ENCODE measurements around the gene KAT14.
"Not testable (repeated sequence)": the region's sequence is repeated elsewhere in the genome, so short reads cannot be mapped to it uniquely, and the experiment has no call there.

KAT14 gene

DNA sequence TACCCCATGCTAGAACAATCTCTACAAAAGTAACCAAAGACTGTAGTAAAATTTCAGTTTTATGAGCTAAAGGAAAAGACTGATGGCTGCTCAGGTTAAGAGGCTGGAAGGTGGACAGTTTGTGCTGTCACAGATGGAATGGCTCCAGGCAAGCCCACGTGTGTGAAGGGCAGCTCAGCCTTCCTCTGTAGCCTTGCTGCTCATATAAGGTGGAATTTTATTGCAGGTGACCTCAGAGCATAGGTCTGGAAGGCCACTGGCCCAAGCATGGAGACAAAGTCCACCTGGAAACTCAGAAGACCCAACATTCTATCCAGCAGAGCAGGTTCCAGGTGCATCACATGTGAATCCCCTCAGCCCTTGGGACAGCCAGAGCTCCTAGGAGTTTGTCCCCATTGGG, 53.6 kb downstream of the KAT14 start:
- TF ChIP-seq, protein P1, sequence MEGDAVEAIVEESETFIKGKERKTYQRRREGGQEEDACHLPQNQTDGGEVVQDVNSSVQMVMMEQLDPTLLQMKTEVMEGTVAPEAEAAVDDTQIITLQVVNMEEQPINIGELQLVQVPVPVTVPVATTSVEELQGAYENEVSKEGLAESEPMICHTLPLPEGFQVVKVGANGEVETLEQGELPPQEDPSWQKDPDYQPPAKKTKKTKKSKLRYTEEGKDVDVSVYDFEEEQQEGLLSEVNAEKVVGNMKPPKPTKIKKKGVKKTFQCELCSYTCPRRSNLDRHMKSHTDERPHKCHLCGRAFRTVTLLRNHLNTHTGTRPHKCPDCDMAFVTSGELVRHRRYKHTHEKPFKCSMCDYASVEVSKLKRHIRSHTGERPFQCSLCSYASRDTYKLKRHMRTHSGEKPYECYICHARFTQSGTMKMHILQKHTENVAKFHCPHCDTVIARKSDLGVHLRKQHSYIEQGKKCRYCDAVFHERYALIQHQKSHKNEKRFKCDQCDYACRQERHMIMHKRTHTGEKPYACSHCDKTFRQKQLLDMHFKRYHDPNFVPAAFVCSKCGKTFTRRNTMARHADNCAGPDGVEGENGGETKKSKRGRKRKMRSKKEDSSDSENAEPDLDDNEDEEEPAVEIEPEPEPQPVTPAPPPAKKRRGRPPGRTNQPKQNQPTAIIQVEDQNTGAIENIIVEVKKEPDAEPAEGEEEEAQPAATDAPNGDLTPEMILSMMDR (IDR thresholded peaks at IDR 0.05; ENCODE audit: control extremely low read depth, extremely low read depth, low read depth, missing control alignments): no peak
- POLR2A ChIA-PET: no interaction called here
- DNase-seq (ENCODE audit: extremely low spot score): no peak
- CTCF ChIA-PET: no interaction called here

DNA sequence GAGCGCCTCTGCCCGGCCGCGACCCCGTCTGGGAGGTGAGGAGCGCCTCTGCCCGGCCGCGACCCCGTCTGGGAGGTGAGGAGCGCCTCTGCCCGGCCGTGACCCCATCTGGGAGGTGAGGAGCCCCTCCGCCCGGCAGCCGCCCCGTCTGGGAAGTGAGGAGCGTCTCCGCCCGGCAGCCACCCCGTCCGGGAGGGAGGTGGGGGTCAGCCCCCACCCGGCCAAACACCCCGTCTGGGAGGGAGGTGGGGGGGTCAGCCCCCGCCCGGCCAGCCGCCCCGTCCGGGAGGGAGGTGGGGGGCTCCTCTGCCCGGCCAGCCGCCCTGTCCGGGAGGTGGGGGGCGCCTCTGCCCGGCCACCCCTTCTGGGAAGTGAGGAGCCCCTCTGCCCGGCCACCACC, 56.8 kb downstream of the KAT14 start:
- CTCF ChIA-PET; DNase-seq (ENCODE audit: extremely low spot score); POLR2A ChIA-PET: not testable (repeated sequence)

DNA sequence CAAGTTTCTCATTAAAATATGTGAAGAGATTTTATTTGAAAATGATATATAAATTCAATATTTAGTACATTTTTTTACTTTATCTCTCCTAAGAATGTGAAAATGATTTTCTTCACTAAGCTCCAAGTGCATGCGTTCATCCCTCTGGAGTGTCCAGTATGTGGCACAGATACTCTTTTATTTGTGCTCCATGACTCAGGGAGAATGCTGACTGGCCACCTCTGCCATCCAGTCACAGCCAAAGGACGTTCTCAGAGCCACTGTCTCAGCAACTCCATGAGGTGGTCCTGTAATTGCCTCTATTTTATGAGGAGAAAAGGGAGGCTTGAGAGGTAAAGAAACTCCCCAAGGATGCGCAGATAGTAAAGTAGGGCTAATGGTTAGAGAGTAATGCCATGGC, 58.3 kb downstream of the KAT14 start:
- TF ChIP-seq, protein P1 (IDR thresholded peaks at IDR 0.05; ENCODE audit: control extremely low read depth, extremely low read depth, low read depth, missing control alignments): no peak
- CTCF ChIA-PET: no interaction called here
- POLR2A ChIA-PET: no interaction called here
- no peak for DNase-seq (ENCODE audit: extremely low spot score)

DNA sequence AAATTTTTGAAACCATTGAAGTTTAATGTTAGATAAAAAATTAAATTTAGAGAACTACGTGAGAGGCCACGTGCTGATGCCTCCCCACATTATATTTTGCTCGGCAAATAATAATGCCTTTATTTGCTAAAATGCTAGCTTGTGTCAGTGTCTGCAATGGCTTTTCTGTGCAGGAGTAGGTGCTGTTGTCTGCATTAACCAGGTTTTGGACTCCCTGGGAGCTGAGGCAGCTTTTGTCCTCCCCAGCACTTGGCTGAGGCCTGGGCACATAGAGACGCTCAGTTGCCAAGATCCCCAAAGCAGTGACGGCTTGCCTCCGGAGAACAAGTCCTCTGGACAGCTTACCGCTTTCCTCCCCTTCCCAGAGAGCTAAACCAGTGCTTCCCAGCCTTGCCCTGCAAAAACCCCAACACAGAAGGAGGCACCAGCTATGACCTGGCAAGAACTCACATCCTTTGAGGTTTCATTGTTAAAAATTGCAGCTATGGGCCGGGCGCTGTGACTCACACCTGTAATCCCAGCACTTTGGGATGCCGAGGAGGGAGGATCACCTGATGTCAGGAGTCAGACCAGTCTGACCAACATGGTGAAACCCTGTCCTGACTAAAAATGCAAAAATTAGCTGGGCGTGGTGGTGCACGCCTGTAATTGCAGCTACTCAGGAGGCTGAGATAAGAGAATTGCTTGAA, 59.9 kb downstream of the KAT14 start:
- TF ChIP-seq, protein P1 (IDR thresholded peaks at IDR 0.05; ENCODE audit: control extremely low read depth, extremely low read depth, low read depth, missing control alignments): no peak
- DNase-seq (ENCODE audit: extremely low spot score): no peak
- POLR2A ChIA-PET: interaction anchor here (0.7 kb wide), 1 partner anchor 1467 kb away, joined by 3 read pairs; no protein-coding TSS in a partner anchor
- CTCF ChIA-PET: interaction anchor here (1.0 kb wide), 1 partner anchor 10 kb away, joined by 3 read pairs; no protein-coding TSS in a partner anchor

DNA sequence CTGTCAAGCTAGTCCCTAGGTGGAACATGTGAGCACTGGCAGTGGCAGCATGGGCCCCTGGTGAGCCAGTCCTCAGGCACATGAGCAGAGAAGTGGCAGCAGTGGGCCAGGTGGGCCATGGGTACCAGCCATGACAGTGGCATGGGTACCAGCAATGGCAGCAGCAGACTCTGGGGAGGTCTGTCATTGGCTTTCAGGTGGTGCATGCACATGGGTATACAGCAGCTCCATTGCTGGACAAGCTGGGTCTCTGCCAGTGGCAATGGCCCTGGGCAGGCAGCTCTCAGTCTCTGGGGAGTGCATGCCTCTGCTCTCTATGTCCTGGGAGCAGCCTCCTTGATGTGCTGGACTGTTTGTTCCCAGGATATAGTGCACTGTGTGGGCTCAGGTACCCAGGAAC, 65.3 kb downstream of the KAT14 start:
- CTCF ChIA-PET: no interaction called here
- POLR2A ChIA-PET: no interaction called here
- TF ChIP-seq, protein P1 (IDR thresholded peaks at IDR 0.05; ENCODE audit: control extremely low read depth, extremely low read depth, low read depth, missing control alignments): no peak
- DNase-seq (ENCODE audit: extremely low spot score): no peak

DNA sequence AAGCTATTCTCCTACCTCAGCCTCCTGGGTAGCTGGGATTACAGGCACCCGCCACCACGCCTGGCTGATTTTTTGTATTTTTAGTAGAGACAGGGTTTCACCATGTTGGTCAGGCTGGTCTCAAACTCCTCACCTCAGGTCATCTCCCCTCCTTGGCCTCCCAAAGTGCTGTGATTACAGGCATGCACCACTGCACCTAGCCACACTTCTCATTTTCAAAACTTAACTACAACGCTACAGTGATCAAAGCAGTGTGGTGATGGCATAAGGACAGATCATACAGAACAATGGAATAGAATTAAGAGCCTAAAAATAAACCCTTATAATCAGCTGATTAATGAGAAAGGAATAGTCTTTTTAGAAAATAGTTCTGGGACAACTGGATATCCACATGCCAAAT, 66.0 kb downstream of the KAT14 start:
- DNase-seq (ENCODE audit: extremely low spot score); CTCF ChIA-PET; POLR2A ChIA-PET: not testable (repeated sequence)

DNA sequence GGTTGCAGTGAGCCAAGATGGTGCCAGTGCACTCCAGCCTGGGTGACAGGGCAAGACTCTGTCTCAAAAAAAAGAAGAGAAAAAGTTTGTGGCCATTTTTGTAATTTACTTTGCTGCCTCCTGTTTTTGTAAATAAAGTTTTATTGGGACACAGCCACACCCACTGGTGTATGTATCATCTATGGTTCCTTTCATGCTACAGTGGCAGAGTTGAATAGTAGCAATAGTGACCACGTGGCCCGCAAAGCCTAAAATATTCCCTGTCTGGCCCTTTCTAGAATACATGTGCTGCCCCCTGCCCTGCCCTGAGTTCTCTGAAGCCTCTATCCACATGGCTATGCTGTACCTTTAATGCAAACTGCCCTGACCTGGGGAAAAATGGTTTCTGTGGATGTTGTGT, 75.3 kb downstream of the KAT14 start:
- ChIA-PET CTCF (no interaction called here), POLR2A (no interaction called here)
- TF ChIP-seq, protein P1 (IDR thresholded peaks at IDR 0.05; ENCODE audit: control extremely low read depth, extremely low read depth, low read depth, missing control alignments): no peak
- no peak for DNase-seq (ENCODE audit: extremely low spot score)

DNA sequence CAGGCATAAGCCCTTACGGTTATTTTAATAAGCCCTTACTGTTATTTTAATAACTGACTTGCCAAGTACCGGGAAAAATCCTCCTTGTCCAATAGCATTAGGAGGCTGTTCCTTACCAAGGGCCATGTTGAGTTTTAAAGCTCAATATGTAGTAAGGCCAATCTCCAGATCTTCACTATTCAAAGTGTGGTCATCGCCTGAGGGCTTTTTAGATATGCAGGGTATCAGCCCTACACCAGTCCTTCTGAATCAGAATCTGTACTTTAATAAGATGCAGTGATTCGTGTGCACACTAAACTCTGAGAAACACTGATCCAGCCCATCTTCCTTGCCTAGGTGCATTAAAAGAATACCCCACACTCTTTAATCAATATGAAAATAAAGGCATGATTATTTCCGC, 77.9 kb downstream of the KAT14 start:
- CTCF ChIA-PET: no interaction called here
- no peak for DNase-seq (ENCODE audit: extremely low spot score)
- POLR2A ChIA-PET: no interaction called here
- TF ChIP-seq, protein P1 (IDR thresholded peaks at IDR 0.05; ENCODE audit: control extremely low read depth, extremely low read depth, low read depth, missing control alignments): no peak

Measured in GM10248 (cell line).